IPS-20b (cell line): ENCODE data around the gene AJAP1.

Experiments used
- H3K27ac ChIP-seq: one replicate; pipeline ENCODE4 v1.5.1; 2013; ENCODE audit warnings: low read length
- H3K27me3 ChIP-seq: 2 replicates; pipeline ENCODE4 v1.6.1; 2013; ENCODE audit warnings: mild to moderate bottlenecking, low read length, inconsistent platforms; ENCODE audit not compliant: insufficient read depth
- H3K36me3 ChIP-seq: 2 replicates; pipeline ENCODE4 v1.6.1; 2013; ENCODE audit warnings: low read depth, mild to moderate bottlenecking, inconsistent platforms, low read length, moderate library complexity; ENCODE audit not compliant: insufficient read depth
- H3K4me1 ChIP-seq: 2 replicates; pipeline ENCODE4 v1.6.1; 2013; ENCODE audit warnings: mild to moderate bottlenecking, control low read depth, inconsistent platforms, low read length, moderate library complexity; ENCODE audit not compliant: insufficient read depth
- H3K4me3 ChIP-seq: 2 replicates; pipeline ENCODE4 v1.5.1; 2013; ENCODE audit warnings: mild to moderate bottlenecking, low read length, inconsistent platforms
- H3K9ac ChIP-seq: 2 replicates; pipeline ENCODE4 v1.6.1; 2013; ENCODE audit warnings: low read depth, mild to moderate bottlenecking, inconsistent platforms, low read length, moderate library complexity
- H3K9me3 ChIP-seq: 2 replicates; pipeline ENCODE4 v1.6.1; 2013; ENCODE audit warnings: mild to moderate bottlenecking, low read depth, low read length, inconsistent platforms; ENCODE audit not compliant: insufficient read depth

Gene AJAP1

GRCh38 chr1:4754816-4755215 lies 100.4 kb downstream of the AJAP1 start:
- Histone ChIP-seq H3K4me3 (no peak overlapping the region), H3K27ac (no peak overlapping the region), H3K9me3 (peaks cover 5% of the 10 kb centered on the region; the same call in 1 of the 2 replicates), H3K9ac (0 out of 2 replicates have a peak overlapping the region, but pooled peaks have one; percentile 18), H3K36me3 (no peaks in the 10 kb centered on the region), H3K4me1 (peaks cover 26% of the 10 kb centered on the region), H3K27me3 (no peaks in the 10 kb centered on the region)

DNA sequence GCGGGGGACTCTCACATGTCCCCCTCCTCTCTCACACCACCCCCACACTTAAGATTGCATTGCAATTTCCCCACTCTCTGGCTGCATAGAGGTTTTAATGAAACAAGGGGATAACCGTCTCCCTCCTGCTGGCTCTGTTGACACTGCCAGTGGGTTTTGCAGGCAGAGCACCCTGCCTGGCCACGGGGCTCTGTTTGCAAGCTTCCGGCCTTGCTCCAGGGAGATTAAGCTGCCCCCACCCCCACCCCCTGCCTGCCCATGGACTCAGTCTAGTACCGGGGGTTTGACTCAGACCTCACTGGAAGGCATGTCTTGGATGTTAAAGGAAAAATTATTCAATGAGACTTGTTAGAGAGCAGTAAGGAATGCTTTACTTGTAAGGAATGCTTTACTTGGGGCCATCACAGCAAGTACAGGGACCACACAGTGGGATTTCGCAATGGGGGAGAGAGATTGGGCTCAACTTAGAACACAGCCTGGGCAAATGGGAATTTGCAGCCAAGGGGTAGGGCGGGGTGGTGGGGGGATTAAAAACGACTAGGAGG lies 101.0 kb downstream of the AJAP1 start:
- Histone ChIP-seq H3K9me3 (peaks cover 5% of the 10 kb centered on the region; the same call in 1 of the 2 replicates), H3K9ac (0 out of 2 replicates have a peak overlapping the region, but pooled peaks have one; percentile 18), H3K27me3 (no peaks in the 10 kb centered on the region), H3K4me1 (peaks cover 26% of the 10 kb centered on the region), H3K36me3 (no peaks in the 10 kb centered on the region), H3K27ac (no peak overlapping the region), H3K4me3 (peak overlapping the region; percentile 32; the same call in 1 of the 2 replicates)

- Histone ChIP-seq H3K9me3 (peaks cover 5% of the 10 kb centered on the region; the same call in 1 of the 2 replicates), H3K36me3 (no peaks in the 10 kb centered on the region), H3K4me3 (no peak overlapping the region; the same call in 1 of the 2 replicates), H3K4me1 (peaks cover 26% of the 10 kb centered on the region), H3K27ac (no peak overlapping the region), H3K27me3 (no peaks in the 10 kb centered on the region), H3K9ac (no peak overlapping the region)
Observed at GRCh38 chr1:4755864-4756504, 101.6 kb downstream of the AJAP1 start.

DNA sequence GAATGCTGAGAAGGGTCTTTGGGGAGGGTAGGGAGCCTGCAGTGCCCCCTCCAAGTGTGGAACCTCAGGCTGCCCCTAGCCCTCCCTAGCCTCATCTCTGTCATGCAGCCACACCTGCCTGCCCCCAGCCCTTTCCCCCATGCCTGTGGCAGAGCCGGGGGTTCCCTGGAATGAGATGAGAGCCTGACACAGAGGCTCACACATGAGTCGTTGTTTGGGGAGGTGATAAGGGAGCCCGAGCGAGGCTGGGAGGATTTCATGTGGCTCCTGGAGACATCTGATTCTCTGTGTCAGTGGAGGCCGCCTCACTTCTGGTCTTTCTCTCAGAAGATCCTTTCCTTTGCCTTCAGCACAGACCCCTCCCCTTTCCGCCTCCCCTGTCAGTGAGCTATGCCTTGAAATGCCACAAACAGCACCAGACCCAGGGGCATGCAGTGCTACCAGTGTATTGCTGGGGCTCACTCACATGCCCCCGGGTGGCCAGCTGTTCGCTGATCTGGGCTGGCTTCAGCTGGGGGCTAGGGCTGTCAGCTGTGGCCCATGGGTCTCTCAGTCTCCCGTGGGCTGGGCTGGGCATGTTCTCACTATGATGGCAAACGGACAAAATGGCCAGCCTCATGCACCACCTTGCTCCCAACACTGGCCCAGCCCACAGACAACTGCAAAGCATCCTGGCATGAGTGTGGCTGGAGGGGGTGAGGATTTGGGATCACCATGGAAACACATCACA lies 102.6 kb downstream of the AJAP1 start:
- Histone ChIP-seq H3K36me3 (no peaks in the 10 kb centered on the region), H3K4me3 (no peak overlapping the region), H3K27me3 (no peaks in the 10 kb centered on the region), H3K27ac (no peak overlapping the region), H3K9ac (no peak overlapping the region), H3K4me1 (peaks cover 26% of the 10 kb centered on the region), H3K9me3 (peaks cover 5% of the 10 kb centered on the region; the same call in 1 of the 2 replicates)

DNA sequence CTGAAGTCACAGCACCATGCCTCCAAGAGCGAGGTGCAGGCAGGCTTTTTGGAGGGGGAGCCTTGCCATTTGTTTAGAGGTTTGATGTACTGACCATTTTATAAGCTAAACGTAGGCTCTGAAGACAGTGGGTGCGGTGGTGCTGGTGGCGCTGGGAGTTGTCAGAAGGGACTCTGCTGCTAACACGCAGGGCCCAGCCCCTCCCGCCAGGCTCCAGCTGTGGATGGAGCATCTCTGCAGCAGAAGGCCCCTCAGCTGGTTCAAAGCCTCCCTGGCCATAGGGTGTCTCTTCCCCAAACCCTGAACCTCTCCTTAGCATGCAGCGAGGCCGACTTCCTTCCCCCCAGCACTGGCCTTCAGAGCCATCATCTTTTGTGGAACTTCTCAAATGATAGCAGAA lies 105.3 kb downstream of the AJAP1 start:
- H3K27ac ChIP-seq, result no peak overlapping the region
- H3K4me1 ChIP-seq, result peaks cover 26% of the 10 kb centered on the region
- no peaks in the 10 kb centered on the region for H3K27me3 ChIP-seq
- H3K4me3 ChIP-seq, result no peak overlapping the region
- H3K36me3 ChIP-seq, result no peaks in the 10 kb centered on the region
- no peak overlapping the region for H3K9ac ChIP-seq
- H3K9me3 ChIP-seq, result no peaks in the 10 kb centered on the region; the same call in 1 of the 2 replicates

DNA sequence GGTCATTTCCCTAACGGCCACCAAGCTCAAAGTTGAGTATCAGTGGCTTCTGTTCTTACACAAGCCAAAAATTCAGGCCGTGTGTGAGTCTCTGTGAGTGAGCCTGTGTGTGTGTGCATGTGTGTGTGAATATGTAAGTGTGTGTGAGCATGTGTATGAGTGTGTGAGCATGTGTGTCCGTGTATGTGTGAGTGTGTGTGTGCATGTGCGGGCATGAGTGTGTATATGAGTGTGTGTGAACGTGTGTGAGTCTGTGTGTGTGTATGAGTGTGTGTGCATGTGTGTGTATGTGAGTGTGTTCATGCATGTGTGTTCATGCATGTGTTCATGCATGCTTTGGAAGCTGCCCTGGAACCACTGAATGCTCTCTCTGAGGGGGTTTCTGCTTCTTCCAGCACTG lies 105.7 kb downstream of the AJAP1 start:
- H3K27ac ChIP-seq, result no peak overlapping the region
- H3K36me3 ChIP-seq, result no peaks in the 10 kb centered on the region
- H3K4me3 ChIP-seq, result no peak overlapping the region
- no peaks in the 10 kb centered on the region; the same call in 1 of the 2 replicates for H3K9me3 ChIP-seq
- no peaks in the 10 kb centered on the region for H3K27me3 ChIP-seq
- H3K4me1 ChIP-seq, result peaks cover 21% of the 10 kb centered on the region
- no peak overlapping the region for H3K9ac ChIP-seq

- no peaks in the 10 kb centered on the region for H3K36me3 ChIP-seq
- H3K4me3 ChIP-seq, result no peak overlapping the region
- H3K4me1 ChIP-seq, result peaks cover 12% of the 10 kb centered on the region
- no peak overlapping the region for H3K9ac ChIP-seq
- H3K27me3 ChIP-seq, result no peaks in the 10 kb centered on the region
- no peak overlapping the region for H3K27ac ChIP-seq
- no peaks in the 10 kb centered on the region; the same call in 1 of the 2 replicates for H3K9me3 ChIP-seq
Observed at GRCh38 chr1:4761324-4761723, 106.9 kb downstream of the AJAP1 start.

- H3K27ac ChIP-seq, result no peak overlapping the region
- no peak overlapping the region for H3K9ac ChIP-seq
- H3K4me3 ChIP-seq, result no peak overlapping the region
- H3K36me3 ChIP-seq, result no peaks in the 10 kb centered on the region
- peaks cover 3% of the 10 kb centered on the region; the same call in 1 of the 2 replicates for H3K4me1 ChIP-seq
- H3K9me3 ChIP-seq, result no peaks in the 10 kb centered on the region; the same call in 1 of the 2 replicates
- no peaks in the 10 kb centered on the region for H3K27me3 ChIP-seq
Observed at GRCh38 chr1:4762146-4762545, 107.7 kb downstream of the AJAP1 start.

DNA sequence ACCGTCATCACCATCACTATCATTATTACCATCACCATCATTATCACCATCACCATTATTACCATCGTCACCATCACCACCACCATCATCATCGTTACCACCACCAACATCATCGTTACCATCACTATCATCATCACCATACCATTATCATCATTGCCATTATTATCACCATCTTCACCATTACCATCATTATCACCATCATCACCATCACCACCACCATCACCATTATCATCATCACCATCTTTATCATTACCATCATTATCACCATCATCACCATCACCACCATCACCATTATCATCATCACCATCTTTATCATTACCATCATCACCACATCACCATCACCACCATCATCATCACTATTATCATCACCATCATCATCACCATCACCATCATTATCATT lies 112.9 kb downstream of the AJAP1 start:
- H3K9me3 ChIP-seq, result no peaks in the 10 kb centered on the region
- no peaks in the 10 kb centered on the region for H3K27me3 ChIP-seq
- H3K4me3 ChIP-seq, result no peak overlapping the region
- H3K36me3 ChIP-seq, result no peaks in the 10 kb centered on the region
- H3K27ac ChIP-seq, result no peak overlapping the region
- H3K4me1 ChIP-seq, result no peaks in the 10 kb centered on the region
- H3K9ac ChIP-seq, result no peak overlapping the region

GRCh38 chr1:4768553-4768952 lies 114.1 kb downstream of the AJAP1 start:
- no peaks in the 10 kb centered on the region for H3K9me3 ChIP-seq
- H3K27ac ChIP-seq, result no peak overlapping the region
- H3K36me3 ChIP-seq, result no peaks in the 10 kb centered on the region
- no peaks in the 10 kb centered on the region for H3K27me3 ChIP-seq
- H3K4me1 ChIP-seq, result no peaks in the 10 kb centered on the region
- H3K9ac ChIP-seq, result no peak overlapping the region
- no peak overlapping the region for H3K4me3 ChIP-seq

DNA sequence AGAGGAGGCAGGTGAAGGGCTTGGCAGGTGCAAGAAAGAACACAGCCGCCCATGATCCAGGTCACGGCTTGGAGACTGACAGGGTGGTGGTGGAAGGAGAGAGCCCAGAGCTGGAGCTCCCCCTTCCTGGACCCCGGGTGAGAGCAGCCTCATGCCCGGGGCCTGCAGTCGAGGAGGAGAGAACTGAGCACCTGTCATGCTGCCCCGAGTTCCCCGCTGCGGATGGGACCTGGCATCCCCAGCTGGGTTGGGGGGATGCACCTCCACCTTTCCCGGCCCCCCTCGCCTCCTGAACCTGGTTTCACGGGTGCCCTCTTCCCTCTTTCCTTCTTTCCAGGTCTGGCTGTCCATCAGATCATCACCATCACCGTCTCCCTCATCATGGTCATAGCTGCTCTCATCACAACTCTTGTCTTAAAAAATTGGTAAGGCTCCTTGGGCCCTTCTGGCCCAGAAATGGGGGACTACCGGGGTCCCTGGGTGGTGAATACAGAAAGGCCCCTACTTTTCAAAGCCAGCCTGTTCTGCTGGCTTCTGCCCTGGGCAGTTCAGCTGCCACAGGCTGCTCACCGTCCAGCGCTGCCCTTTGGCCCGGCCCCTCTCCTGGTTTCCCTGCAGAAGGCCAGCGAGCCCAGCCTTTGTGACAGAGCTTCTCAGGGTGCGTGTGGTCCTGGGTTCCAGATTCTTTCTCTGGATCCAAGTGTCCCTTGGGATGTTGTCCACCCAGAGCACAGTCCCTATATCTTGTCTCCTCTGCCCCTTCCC lies 115.3 kb downstream of the AJAP1 start:
- H3K27me3 ChIP-seq, result no peaks in the 10 kb centered on the region
- H3K36me3 ChIP-seq, result no peaks in the 10 kb centered on the region
- no peaks in the 10 kb centered on the region for H3K4me1 ChIP-seq
- no peak overlapping the region for H3K4me3 ChIP-seq
- no peaks in the 10 kb centered on the region for H3K9me3 ChIP-seq
- H3K9ac ChIP-seq, result no peak overlapping the region
- no peak overlapping the region for H3K27ac ChIP-seq
